GM12874 (cell line): Measurements from ENCODE around the gene ZKSCAN1.

Source experiments
- CTCF ChIP-seq: IDR thresholded peaks from 2 replicates; pipeline ENCODE4 v1.5.1; 2011; ENCODE audit warnings: low read depth, mild to moderate bottlenecking, control low read depth, low read length, moderate library complexity; ENCODE audit not compliant: insufficient read depth

ZKSCAN1 gene

DNA sequence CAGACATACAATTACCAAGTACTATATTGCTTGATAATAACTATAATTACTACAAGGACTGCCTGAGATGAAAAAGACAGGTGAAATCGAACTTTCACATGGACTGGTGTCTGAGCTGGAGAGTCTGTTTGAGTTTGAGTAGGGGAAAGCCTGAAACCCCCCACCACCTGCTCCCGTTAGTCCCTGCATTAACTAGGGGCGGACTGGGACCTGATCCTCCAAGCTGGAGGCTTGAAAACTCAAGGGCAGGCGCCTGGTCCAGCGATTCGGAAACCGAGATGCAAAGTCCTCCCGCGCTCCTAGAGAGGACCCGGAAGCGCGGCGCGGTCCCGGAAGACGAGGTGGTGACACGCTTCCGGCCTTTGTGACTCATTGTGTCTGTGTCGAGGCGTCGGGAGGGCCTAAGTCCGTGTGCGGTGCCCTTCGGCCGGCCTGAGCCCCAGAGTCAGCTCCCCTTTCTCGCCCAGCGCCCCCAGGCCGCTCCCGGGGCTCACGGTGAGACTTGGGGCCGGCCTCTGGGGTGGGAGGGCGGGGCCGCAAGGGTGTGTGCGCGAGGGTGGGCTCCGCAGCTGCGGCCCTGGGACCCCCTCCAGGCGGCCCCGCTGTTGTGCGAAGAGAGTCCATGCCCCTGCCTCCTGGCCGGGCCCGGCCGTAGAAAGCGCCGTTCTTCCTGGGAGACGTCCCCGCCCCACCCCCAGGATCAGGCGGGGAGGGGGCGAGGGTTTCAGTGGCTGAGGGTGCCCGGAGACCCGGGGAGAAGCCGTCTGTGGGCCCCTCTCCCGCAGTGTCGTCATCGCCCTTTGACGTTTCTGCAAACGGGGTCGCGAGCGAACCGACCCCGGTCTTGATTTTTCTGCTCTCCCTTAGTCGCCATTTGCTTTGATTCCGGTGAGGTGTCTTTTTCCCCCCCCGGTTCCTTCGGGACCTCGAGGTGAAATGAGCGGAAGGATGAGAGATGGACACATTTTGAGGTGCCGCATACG lies at the start of gene ZKSCAN1:
Gene ZKSCAN1 (plus strand): TSS at position 365 of the 983 bp plus-strand sequence. CDS start 7,911 bp downstream, outside the sequence.
- TF ChIP-seq CTCF = no peak

DNA sequence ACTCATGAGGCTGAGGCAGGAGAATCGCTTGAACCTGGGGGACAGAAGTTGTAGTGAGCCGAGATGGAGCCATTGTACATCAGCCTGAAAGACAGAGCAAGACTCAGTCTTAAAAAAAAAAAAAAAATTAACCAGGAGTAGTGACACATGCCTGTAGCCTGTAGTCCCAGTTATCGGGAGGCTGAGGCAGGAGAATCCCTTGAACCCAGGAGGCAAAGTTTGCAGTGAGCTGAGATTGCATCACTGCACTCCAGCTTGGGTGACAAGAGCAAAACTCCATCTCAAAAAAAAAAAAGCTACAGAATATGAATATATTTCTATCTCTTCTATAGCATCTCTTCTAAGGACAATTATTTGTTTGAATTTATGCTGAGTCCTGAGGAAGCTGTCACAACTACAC lies 46.1 kb upstream of the ZKSCAN1 start:
- no peak for TF ChIP-seq CTCF

DNA sequence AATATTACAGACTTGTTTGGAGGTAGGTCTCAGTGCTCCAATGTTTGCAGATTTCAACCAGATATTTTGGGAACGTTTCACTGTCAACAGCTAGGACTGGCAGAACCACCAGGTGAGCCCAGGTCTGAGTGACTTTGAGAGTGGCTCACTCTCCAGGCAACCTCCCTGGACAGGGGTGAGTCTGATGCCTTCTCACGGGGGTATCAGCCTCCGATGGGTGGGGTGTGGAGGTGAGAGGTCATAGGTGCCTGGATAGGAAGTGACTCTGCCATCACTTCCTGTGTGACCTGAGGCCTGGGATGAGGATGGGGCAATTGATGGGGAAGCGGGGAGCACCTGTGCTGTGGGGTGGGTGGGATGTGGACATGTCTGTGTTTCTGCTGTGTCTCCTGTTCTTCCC lies 44.2 kb upstream of the ZKSCAN1 start:
- no peak for TF ChIP-seq CTCF

DNA sequence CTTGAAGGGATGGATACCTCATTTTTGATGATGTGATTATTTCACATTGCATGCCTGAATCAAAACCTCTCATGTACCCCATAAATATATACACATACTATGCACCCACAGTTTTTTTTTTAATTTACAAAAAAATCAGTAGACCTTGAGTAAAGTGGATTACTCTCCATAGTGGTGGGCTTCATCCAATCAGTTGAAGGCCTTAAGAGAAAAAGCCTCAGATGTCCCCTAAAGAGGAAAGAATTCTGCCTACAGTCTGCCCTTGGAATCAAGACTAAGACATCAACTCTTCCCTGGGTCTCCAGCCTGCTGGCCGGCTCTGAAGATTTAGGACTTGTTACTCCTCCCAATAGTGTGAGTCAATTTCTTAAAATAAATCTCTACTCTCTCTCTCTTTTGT lies 40.7 kb upstream of the ZKSCAN1 start:
- no peak for TF ChIP-seq CTCF

- TF ChIP-seq CTCF = no peak
Observed at GRCh38 chr7:99975782-99976521, 39.4 kb upstream of the ZKSCAN1 start, which contains the start of gene AZGP1. AZGP1 (minus strand) TSS chr7:99976031; CDS start chr7:99976020, 11 bp downstream.

GRCh38 chr7:99976626-99977025 lies 38.8 kb upstream of the ZKSCAN1 start:
- TF ChIP-seq CTCF = no peak

DNA sequence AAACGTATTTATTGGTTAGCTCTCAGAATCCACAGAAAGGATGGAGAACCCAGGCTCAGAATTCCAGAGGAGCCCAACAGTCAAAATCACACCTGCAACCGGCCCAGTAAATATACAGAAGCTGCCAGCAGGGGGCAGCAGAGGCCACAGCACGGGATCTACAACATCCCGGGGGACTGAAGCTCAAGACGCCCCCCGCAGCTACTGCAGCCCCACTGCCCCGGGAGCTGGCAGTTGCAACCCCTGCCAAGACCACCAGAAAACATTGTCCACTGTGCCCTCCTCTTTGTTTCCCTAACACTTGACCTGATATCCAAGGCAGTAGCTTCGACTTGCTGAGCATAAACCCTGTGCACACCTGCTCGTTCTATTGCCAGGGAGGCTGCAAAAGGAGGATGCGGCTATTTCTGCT lies 35.6 kb upstream of the ZKSCAN1 start:
- peak; percentile 46 for TF ChIP-seq CTCF
